PC-3 (cell line): ENCODE measurements around the gene EMILIN2. TPM values are rescaled to one million over a fixed set of nuclear protein-coding genes. Genes with fewer than 3 reads are reported as not detected.

Experiments
- ATAC-seq: fragments of 200-7000 bp; cut with Tn5 transposase; 2 replicates; pipeline ENCODE4 v1.9.1; 2020; ENCODE audit warnings: mild to moderate bottlenecking, moderate library complexity
- BruUV-seq: library from RNA; stranded (reverse); fragments of 400-500 nt; replicated peaks from 2 replicates; lab custom pipeline; 2021; lab: Mats Ljungman, UMichigan
- CTCF ChIA-PET: fragments of 300-600 bp; sonication (Branson Sonifier 250); formaldehyde crosslinking; loops from one replicate; lab custom pipeline; 2022; ENCODE audit warnings: antibody characterized with exemption; lab: Charles Lee
- POLR2A ChIA-PET: fragments of 300-600 bp; sonication (Branson Sonifier 250); formaldehyde crosslinking; loops from one replicate; lab custom pipeline; 2022; ENCODE audit warnings: antibody characterized with exemption; ENCODE audit not compliant: unreplicated experiment; lab: Charles Lee
- DNase-seq: peaks from one replicate; pipeline ENCODE4 v3.0.0-alpha.2; 2015
- H2AFZ ChIP-seq: fragments of 300-600 bp; sonication (generic); 2 replicates; pipeline ENCODE4 v1.6.0; 2016; ENCODE audit warnings: antibody characterized with exemption, low read length
- H3F3A ChIP-seq: fragments of 300-600 bp; sonication (generic); one replicate; pipeline ENCODE4 v1.6.0; 2017; ENCODE audit warnings: antibody characterized with exemption, low read length, control low read depth, mild to moderate bottlenecking; ENCODE audit not compliant: unreplicated experiment
- H3K27ac ChIP-seq: fragments of 300-600 bp; sonication (generic); 2 replicates; pipeline ENCODE4 v1.5.1; 2016; ENCODE audit warnings: mild to moderate bottlenecking, low read length
- H3K27me3 ChIP-seq: fragments of 300-600 bp; sonication (generic); 2 replicates; pipeline ENCODE4 v1.6.1; 2016; ENCODE audit warnings: low read length, mixed read lengths
- H3K36me3 ChIP-seq: fragments of 300-600 bp; sonication (generic); 2 replicates; pipeline ENCODE4 v1.6.1; 2016; ENCODE audit warnings: low read depth, mixed run types, low read length, mixed read lengths
- H3K4me1 ChIP-seq: fragments of 300-600 bp; sonication (generic); 2 replicates; pipeline ENCODE4 v1.5.1; 2016; ENCODE audit warnings: low read length; ENCODE audit not compliant: insufficient read depth
- H3K4me2 ChIP-seq: fragments of 300-600 bp; sonication (generic); 2 replicates; pipeline ENCODE4 v1.6.0; 2016; ENCODE audit warnings: low read length
- H3K4me3 ChIP-seq: fragments of 300-600 bp; sonication (generic); 2 replicates; pipeline ENCODE4 v1.5.1; 2016; ENCODE audit warnings: mild to moderate bottlenecking, low read length, mixed read lengths
- H3K79me2 ChIP-seq: fragments of 300-600 bp; sonication (generic); 2 replicates; pipeline ENCODE4 v1.6.1; 2017; ENCODE audit warnings: low read length, mixed read lengths
- H3K9ac ChIP-seq: fragments of 300-600 bp; sonication (generic); 2 replicates; pipeline ENCODE4 v1.6.0; 2016; ENCODE audit warnings: mild to moderate bottlenecking, low read length
- H3K9me2 ChIP-seq: fragments of 300-600 bp; sonication (generic); replicated peaks from 2 replicates; pipeline ENCODE4 v1.6.1; 2016; ENCODE audit warnings: mixed run types, low read length, mixed read lengths
- H3K9me3 ChIP-seq: fragments of 300-600 bp; sonication (generic); 2 replicates; pipeline ENCODE4 v1.6.1; 2016; ENCODE audit warnings: low read length, mixed read lengths
- H4K20me1 ChIP-seq: fragments of 300-600 bp; sonication (generic); 2 replicates; pipeline ENCODE4 v1.6.1; 2016; ENCODE audit warnings: low read length, mixed read lengths
- EZH2 ChIP-seq: fragments of 300-600 bp; sonication (generic); IDR thresholded peaks from one replicate; pipeline ENCODE4 v1.6.1; 2017; ENCODE audit warnings: antibody characterized with exemption, mild to moderate bottlenecking, low read length; ENCODE audit not compliant: unreplicated experiment
- EZH2phosphoT487 ChIP-seq: fragments of 300-600 bp; sonication (generic); IDR thresholded peaks from 2 replicates; pipeline ENCODE4 v1.6.1; 2018; ENCODE audit warnings: mild to moderate bottlenecking, antibody characterized with exemption, low read length, borderline replicate concordance
- intact Hi-C: fragments of 100-400 bp; cut with micrococcal nuclease; formaldehyde crosslinking; loops from 2 replicates; pipeline ENCODE4 v1.9.0; 2023
- total RNA-seq: library from RNA; depleted of rRNA; stranded (reverse); fragments of >200 nt; gene quantifications from 2 replicates; pipeline ENCODE4 v1.2.3, GENCODE V29; 2014
- TF ChIP-seq, protein P1 (sequence below): fragments of 300-600 bp; sonication (generic); conservative IDR thresholded peaks from 2 replicates; pipeline ENCODE4 v1.5.1; 2017; ENCODE audit warnings: antibody characterized with exemption, low read depth, mild to moderate bottlenecking, low read length

Gene EMILIN2
- total RNA-seq, 1 experiment from 2014 or later = 17.1 TPM

DNA sequence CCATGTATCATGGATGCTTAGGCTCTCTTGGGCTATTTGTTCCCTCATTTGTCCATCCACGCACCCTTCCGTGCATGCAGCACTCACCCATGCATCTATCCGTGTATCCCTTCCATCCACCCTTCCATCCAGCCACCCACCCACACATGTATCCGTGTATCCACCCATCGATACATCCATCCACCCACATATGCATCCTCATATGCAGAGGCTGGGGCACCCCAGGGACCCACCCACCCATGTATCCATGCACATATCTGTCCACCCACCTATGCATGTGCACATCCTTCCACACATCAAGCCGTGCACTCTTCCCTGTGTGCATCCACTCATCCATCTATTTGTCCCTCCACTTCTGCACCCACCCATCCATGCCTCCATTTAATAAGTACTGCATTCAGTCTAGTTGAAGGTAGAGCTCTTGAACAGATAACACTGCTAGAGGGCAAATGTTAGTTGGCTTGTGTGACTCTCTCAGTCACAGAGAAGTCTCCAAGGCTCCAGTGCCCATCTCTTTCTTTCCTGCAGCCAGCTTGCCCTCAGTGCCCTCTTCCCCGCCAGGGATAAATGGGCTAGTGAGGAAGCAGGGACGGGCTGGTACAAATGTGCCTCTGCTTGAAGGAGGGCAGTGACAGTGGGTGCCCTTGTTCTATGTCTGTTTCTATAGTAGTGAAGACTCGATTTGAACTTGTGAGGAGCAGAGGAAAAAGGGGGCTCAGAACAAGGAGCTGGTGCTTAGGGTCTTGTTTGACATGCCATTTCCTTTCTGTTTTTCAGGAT, 61.5 kb downstream of the EMILIN2 start:
- Histone ChIP-seq H3F3A (no peaks in the 10 kb centered on the region), H3K9me2 (no peaks in the 10 kb centered on the region), H3K27me3 (0 out of 2 replicates have a peak, but pooled peaks cover 3% of the 10 kb centered on the region), H3K4me2 (no peak overlapping the region), H3K4me3 (no peak overlapping the region), H3K36me3 (peaks cover 2% of the 10 kb centered on the region; the same call in 1 of the 2 replicates), H3K9ac (no peak overlapping the region), H4K20me1 (peaks cover 6% of the 10 kb centered on the region; the same call in 1 of the 2 replicates), H3K9me3 (no peaks in the 10 kb centered on the region), H3K4me1 (peaks cover 6% of the 10 kb centered on the region; the same call in 1 of the 2 replicates), H3K27ac (no peak overlapping the region), H3K79me2 (peaks cover 15% of the 10 kb centered on the region), H2AFZ (no peak overlapping the region)
- DNase-seq (no peak), ATAC-seq (no peak)
- no TSS peak for BruUV-seq
- CTCF ChIA-PET = no interaction called here
- POLR2A ChIA-PET = no interaction called here
- TF ChIP-seq EZH2phosphoT487 (no peak), EZH2 (no peak)
- TF ChIP-seq, protein P1, sequence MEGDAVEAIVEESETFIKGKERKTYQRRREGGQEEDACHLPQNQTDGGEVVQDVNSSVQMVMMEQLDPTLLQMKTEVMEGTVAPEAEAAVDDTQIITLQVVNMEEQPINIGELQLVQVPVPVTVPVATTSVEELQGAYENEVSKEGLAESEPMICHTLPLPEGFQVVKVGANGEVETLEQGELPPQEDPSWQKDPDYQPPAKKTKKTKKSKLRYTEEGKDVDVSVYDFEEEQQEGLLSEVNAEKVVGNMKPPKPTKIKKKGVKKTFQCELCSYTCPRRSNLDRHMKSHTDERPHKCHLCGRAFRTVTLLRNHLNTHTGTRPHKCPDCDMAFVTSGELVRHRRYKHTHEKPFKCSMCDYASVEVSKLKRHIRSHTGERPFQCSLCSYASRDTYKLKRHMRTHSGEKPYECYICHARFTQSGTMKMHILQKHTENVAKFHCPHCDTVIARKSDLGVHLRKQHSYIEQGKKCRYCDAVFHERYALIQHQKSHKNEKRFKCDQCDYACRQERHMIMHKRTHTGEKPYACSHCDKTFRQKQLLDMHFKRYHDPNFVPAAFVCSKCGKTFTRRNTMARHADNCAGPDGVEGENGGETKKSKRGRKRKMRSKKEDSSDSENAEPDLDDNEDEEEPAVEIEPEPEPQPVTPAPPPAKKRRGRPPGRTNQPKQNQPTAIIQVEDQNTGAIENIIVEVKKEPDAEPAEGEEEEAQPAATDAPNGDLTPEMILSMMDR = no peak
- intact Hi-C loops = loop anchor here (10.0 kb wide), 1 partner anchor 104 kb away; no protein-coding TSS in a partner anchor

GRCh38 chr18:2908946-2909335, 62.1 kb downstream of the EMILIN2 start:
- POLR2A ChIA-PET = no interaction called here
- TF ChIP-seq EZH2phosphoT487 (no peak), EZH2 (no peak)
- TF ChIP-seq, protein P1 = no peak
- intact Hi-C loops = loop anchor here (10.0 kb wide), 1 partner anchor 104 kb away; no protein-coding TSS in a partner anchor

More at GRCh38 chr18:2908946-2909335, 62.1 kb downstream of the EMILIN2 start:
- Histone ChIP-seq H3K36me3 (peaks cover 2% of the 10 kb centered on the region; the same call in 1 of the 2 replicates), H3K9me3 (no peaks in the 10 kb centered on the region), H3K4me2 (no peak overlapping the region), H3K9ac (no peak overlapping the region), H3F3A (no peaks in the 10 kb centered on the region), H3K9me2 (no peaks in the 10 kb centered on the region), H3K4me1 (peaks cover 6% of the 10 kb centered on the region; the same call in 1 of the 2 replicates), H3K27me3 (0 out of 2 replicates have a peak, but pooled peaks cover 3% of the 10 kb centered on the region), H3K27ac (no peak overlapping the region), H2AFZ (no peak overlapping the region), H3K79me2 (peaks cover 15% of the 10 kb centered on the region), H3K4me3 (no peak overlapping the region), H4K20me1 (peaks cover 6% of the 10 kb centered on the region; the same call in 1 of the 2 replicates)
- DNase-seq (no peak), ATAC-seq (no peak)
- CTCF ChIA-PET = no interaction called here
- BruUV-seq = no TSS peak
